Neural progenitor cell (in vitro differentiated cells): ENCODE measurements around the gene YOD1. TPM values are rescaled to one million over a fixed set of nuclear protein-coding genes. Genes with fewer than 3 reads are reported as not detected.

ENCODE experiments used
- DNase-seq: peaks from one replicate; pipeline ENCODE4 v3.0.0-alpha.2; 2016; ENCODE audit warnings: low spot score
- H2AFZ ChIP-seq: fragments of 200-600 bp; sonication (generic); replicated peaks from 2 replicates; pipeline ENCODE4 v1.6.1; 2016; ENCODE audit warnings: antibody characterized with exemption
- H3F3A ChIP-seq: fragments of 200-600 bp; sonication (generic); 2 replicates; pipeline ENCODE4 v1.6.1; 2016; ENCODE audit warnings: antibody characterized with exemption, low read depth
- H3K27ac ChIP-seq: fragments of 200-600 bp; sonication (generic); 2 replicates; pipeline ENCODE4 v1.5.1; 2016; ENCODE audit warnings: mild to moderate bottlenecking
- H3K27me3 ChIP-seq: fragments of 200-600 bp; sonication (generic); 2 replicates; pipeline ENCODE4 v1.6.1; 2016; ENCODE audit warnings: mild to moderate bottlenecking, moderate library complexity
- H3K36me3 ChIP-seq: fragments of 200-600 bp; sonication (generic); 2 replicates; pipeline ENCODE4 v1.5.1; 2016
- H3K4me1 ChIP-seq: fragments of 200-600 bp; sonication (generic); 2 replicates; pipeline ENCODE4 v1.6.1; 2016; ENCODE audit warnings: mixed run types
- H3K4me2 ChIP-seq: fragments of 200-600 bp; sonication (generic); 2 replicates; pipeline ENCODE4 v1.6.1; 2016
- H3K4me3 ChIP-seq: fragments of 200-600 bp; sonication (generic); 2 replicates; pipeline ENCODE4 v1.5.1; 2016
- H3K79me2 ChIP-seq: fragments of 200-600 bp; sonication (generic); 2 replicates; pipeline ENCODE4 v1.6.1; 2016; ENCODE audit warnings: low read depth
- H3K9ac ChIP-seq: fragments of 200-600 bp; sonication (generic); 2 replicates; pipeline ENCODE4 v1.6.1; 2016
- H3K9me3 ChIP-seq: fragments of 200-600 bp; sonication (generic); 2 replicates; pipeline ENCODE4 v1.5.1; 2016; ENCODE audit warnings: low read depth
- H4K20me1 ChIP-seq: fragments of 200-600 bp; sonication (generic); 2 replicates; pipeline ENCODE4 v1.6.1; 2016; ENCODE audit warnings: low read depth
- H3K27ac Mint-ChIP-seq: 3 replicates; pipeline ENCODE4 v1.8.0; 2021; ENCODE audit warnings: mixed read lengths
- H3K27me3 Mint-ChIP-seq: 2 replicates; pipeline ENCODE4 v1.8.0; 2022; ENCODE audit warnings: low read depth, mild to moderate bottlenecking, inconsistent platforms, moderate library complexity, mixed read lengths; ENCODE audit not compliant: insufficient read depth
- H3K36me3 Mint-ChIP-seq: 3 replicates; pipeline ENCODE4 v1.8.0; 2021; ENCODE audit warnings: mixed read lengths
- H3K4me1 Mint-ChIP-seq: 3 replicates; pipeline ENCODE4 v1.8.0; 2021; ENCODE audit warnings: mixed read lengths
- H3K4me3 Mint-ChIP-seq: 3 replicates; pipeline ENCODE4 v1.8.0; 2021; ENCODE audit warnings: mild to moderate bottlenecking, moderate library complexity, mixed read lengths
- H3K9me3 Mint-ChIP-seq: 3 replicates; pipeline ENCODE4 v1.8.0; 2020; ENCODE audit warnings: mixed read lengths
- EZH2 ChIP-seq: fragments of 200-600 bp; sonication (generic); IDR thresholded peaks from 2 replicates; pipeline ENCODE4 v1.6.1; 2017; ENCODE audit warnings: antibody characterized with exemption, mild to moderate bottlenecking, moderate library complexity
- EZH2phosphoT487 ChIP-seq: fragments of 200-600 bp; sonication (generic); IDR thresholded peaks from 2 replicates; pipeline ENCODE4 v1.6.1; 2017; ENCODE audit warnings: antibody characterized with exemption
- total RNA-seq: library from RNA; depleted of rRNA; stranded (reverse); fragments of >200 nt; gene quantifications from 2 replicates; pipeline ENCODE4 v1.2.3, GENCODE V29; 2015; ENCODE audit warnings: low replicate concordance
- TF ChIP-seq, protein P1 (sequence below): fragments of 200-600 bp; sonication (generic); IDR thresholded peaks from 2 replicates; pipeline ENCODE4 v1.5.1; 2017; ENCODE audit warnings: antibody characterized with exemption, mild to moderate bottlenecking

Gene YOD1
- total RNA-seq, 1 donor from 2014 or later, result 27.0 TPM

DNA sequence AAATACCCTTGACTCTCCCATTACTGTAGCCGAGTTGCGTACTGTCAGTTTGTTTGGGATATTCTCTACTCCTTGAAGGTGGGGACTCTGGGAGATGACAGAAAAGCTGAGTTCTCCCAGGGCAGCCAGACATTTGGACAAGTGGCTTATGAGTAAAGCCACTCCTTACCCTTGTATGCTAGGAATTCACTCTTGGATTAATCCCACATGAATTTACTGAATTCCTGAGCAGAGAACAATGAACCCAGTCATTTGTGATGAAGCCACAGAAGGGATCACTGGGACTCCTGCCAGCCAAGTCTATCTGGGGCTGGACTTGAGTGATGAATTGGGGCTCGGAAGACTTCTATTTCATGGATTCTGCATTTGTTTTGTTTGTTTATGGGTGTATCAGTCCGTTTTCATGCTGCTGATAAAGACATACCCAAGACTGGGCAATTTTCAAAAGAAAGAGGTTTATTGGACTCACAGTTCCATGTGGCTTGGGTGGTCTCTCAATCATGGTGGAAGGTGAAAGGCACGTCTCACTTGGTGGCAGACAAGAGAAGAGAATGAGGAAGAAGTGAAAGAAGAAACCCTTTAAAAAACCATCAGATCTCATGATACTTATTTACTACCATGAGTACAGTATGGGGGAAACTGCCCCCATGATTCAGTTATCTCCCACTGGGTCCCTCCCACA is 43.5 kb downstream of the YOD1 start:
- Histone ChIP-seq H2AFZ (no peak overlapping the region), H4K20me1 (no peaks in the 10 kb centered on the region), H3K4me2 (no peak overlapping the region), H3K9ac (no peak overlapping the region), H3K27me3 (no peaks in the 10 kb centered on the region), H3F3A (peaks cover 15% of the 10 kb centered on the region), H3K9me3 (no peaks in the 10 kb centered on the region), H3K36me3 (no peaks in the 10 kb centered on the region), H3K4me3 (no peak overlapping the region), H3K79me2 (no peaks in the 10 kb centered on the region), H3K27ac (no peak overlapping the region), H3K4me1 (peaks cover 15% of the 10 kb centered on the region)
- Mint-ChIP-seq H3K27me3 (peaks cover 13% of the 10 kb centered on the region), H3K4me3 (no peak overlapping the region), H3K36me3 (no peaks in the 10 kb centered on the region), H3K27ac (no peak overlapping the region), H3K9me3 (no peaks in the 10 kb centered on the region), H3K4me1 (peaks cover 18% of the 10 kb centered on the region)
- TF ChIP-seq EZH2 (no peak), EZH2phosphoT487 (no peak)
- TF ChIP-seq, protein P1, sequence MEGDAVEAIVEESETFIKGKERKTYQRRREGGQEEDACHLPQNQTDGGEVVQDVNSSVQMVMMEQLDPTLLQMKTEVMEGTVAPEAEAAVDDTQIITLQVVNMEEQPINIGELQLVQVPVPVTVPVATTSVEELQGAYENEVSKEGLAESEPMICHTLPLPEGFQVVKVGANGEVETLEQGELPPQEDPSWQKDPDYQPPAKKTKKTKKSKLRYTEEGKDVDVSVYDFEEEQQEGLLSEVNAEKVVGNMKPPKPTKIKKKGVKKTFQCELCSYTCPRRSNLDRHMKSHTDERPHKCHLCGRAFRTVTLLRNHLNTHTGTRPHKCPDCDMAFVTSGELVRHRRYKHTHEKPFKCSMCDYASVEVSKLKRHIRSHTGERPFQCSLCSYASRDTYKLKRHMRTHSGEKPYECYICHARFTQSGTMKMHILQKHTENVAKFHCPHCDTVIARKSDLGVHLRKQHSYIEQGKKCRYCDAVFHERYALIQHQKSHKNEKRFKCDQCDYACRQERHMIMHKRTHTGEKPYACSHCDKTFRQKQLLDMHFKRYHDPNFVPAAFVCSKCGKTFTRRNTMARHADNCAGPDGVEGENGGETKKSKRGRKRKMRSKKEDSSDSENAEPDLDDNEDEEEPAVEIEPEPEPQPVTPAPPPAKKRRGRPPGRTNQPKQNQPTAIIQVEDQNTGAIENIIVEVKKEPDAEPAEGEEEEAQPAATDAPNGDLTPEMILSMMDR, result no peak
- peak; percentile 52 for DNase-seq

DNA sequence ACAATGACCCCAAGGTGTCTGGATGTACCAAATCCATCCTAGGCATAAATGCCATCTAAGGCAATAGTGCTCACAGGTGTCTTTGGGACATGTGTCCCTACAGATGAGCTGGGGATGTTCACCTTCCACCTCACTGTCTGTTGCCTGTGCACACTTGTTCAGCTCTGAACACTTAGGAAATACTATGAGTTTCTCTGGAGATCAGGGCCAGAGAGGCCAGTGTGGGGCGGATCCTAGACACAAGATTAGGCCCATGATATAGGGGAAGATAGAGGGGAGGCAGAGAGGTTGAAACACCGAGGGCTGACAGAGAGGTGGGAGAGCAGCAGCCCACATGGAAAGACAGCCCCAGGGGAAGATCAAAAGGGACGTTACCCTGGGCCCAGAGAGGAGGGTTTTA is 44.1 kb downstream of the YOD1 start:
- no peak overlapping the region for H2AFZ ChIP-seq
- no peak overlapping the region for H3K27ac Mint-ChIP-seq
- H3K9ac ChIP-seq, result no peak overlapping the region
- H3F3A ChIP-seq, result peaks cover 15% of the 10 kb centered on the region
- no peak overlapping the region for H3K4me2 ChIP-seq
- H3K27me3 Mint-ChIP-seq, result peaks cover 13% of the 10 kb centered on the region
- no peaks in the 10 kb centered on the region for H3K9me3 ChIP-seq
- TF ChIP-seq, protein P1, result no peak
- TF ChIP-seq EZH2 (no peak), EZH2phosphoT487 (no peak)
- H3K9me3 Mint-ChIP-seq, result no peaks in the 10 kb centered on the region
- DNase-seq, result no peak
- no peaks in the 10 kb centered on the region for H3K79me2 ChIP-seq
- no peak overlapping the region for H3K4me3 Mint-ChIP-seq
- peaks cover 18% of the 10 kb centered on the region for H3K4me1 Mint-ChIP-seq
- H3K27me3 ChIP-seq, result no peaks in the 10 kb centered on the region
- H4K20me1 ChIP-seq, result no peaks in the 10 kb centered on the region
- no peak overlapping the region for H3K27ac ChIP-seq
- no peaks in the 10 kb centered on the region for H3K36me3 ChIP-seq
- H3K4me3 ChIP-seq, result no peak overlapping the region
- no peaks in the 10 kb centered on the region for H3K36me3 Mint-ChIP-seq
- H3K4me1 ChIP-seq, result peaks cover 15% of the 10 kb centered on the region

DNA sequence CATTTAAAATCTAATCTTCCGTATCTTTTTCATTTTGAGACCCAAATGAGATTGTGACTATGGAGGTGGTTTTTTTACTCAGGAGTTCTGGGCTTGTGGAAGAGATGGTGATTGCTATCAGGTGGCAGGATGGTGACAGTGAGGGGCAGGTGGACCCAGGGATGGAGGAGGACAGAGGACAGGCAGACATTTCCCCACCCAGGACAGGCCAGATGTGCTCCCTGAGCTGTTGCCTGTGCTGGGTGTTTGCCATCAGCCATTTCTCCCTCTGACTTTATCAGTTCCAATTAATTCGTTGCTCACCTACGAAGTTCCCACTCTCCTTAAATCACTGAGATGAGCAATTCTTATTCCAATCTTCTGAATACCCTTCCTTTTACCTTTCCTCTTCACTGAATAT is 44.9 kb downstream of the YOD1 start:
- no peak overlapping the region for H3K9ac ChIP-seq
- no peak for DNase-seq
- H3K79me2 ChIP-seq, result no peaks in the 10 kb centered on the region
- H3K36me3 Mint-ChIP-seq, result no peaks in the 10 kb centered on the region
- H3K4me2 ChIP-seq, result no peak overlapping the region
- H3F3A ChIP-seq, result peaks cover 15% of the 10 kb centered on the region
- peaks cover 18% of the 10 kb centered on the region for H3K4me1 Mint-ChIP-seq
- H3K4me3 Mint-ChIP-seq, result no peak overlapping the region
- H3K4me1 ChIP-seq, result peaks cover 15% of the 10 kb centered on the region
- H3K27ac ChIP-seq, result no peak overlapping the region
- no peaks in the 10 kb centered on the region for H3K9me3 ChIP-seq
- peaks cover 14% of the 10 kb centered on the region for H3K27me3 Mint-ChIP-seq
- H2AFZ ChIP-seq, result no peak overlapping the region
- H4K20me1 ChIP-seq, result no peaks in the 10 kb centered on the region
- no peaks in the 10 kb centered on the region for H3K27me3 ChIP-seq
- H3K27ac Mint-ChIP-seq, result no peak overlapping the region
- no peaks in the 10 kb centered on the region for H3K36me3 ChIP-seq
- no peak for TF ChIP-seq EZH2phosphoT487
- TF ChIP-seq, protein P1, result no peak
- TF ChIP-seq EZH2, result no peak
- no peak overlapping the region for H3K4me3 ChIP-seq
- H3K9me3 Mint-ChIP-seq, result no peaks in the 10 kb centered on the region
